MCF 10A (cell line): ENCODE measurements around the gene DLL1. TPM values are rescaled to one million over a fixed set of nuclear protein-coding genes. Genes with fewer than 3 reads are reported as not detected.

Experiments used
- BruUV-seq: library from RNA; stranded (reverse); fragments of 400-500 nt; replicated peaks from 2 replicates; lab custom pipeline; 2021; lab: Mats Ljungman, UMichigan
- CTCF ChIA-PET: fragments of 300-600 bp; sonication (Branson Sonifier 250); formaldehyde crosslinking; extraction: SDS; loops from one replicate; lab custom pipeline; 2021; ENCODE audit warnings: antibody characterized with exemption, inconsistent platforms; lab: Yijun Ruan, JAX
- POLR2A ChIA-PET: fragments of 300-600, 350-650 bp; sonication (Branson Sonifier 250); formaldehyde crosslinking; extraction: SDS; loops from one replicate; lab custom pipeline; 2020; ENCODE audit warnings: antibody characterized with exemption, inconsistent platforms; lab: Yijun Ruan, JAX
- DNase-seq: peaks from one replicate; pipeline ENCODE4 v3.0.0-alpha.2; 2018; ENCODE audit not compliant: unreplicated experiment
- H3K27ac Mint-ChIP-seq: one replicate; pipeline ENCODE4 v1.8.0; 2022; ENCODE audit warnings: mild to moderate bottlenecking, low read depth, mixed read lengths; ENCODE audit not compliant: unreplicated experiment
- H3K27me3 Mint-ChIP-seq: one replicate; pipeline ENCODE4 v1.8.0; 2022; ENCODE audit warnings: mixed read lengths; ENCODE audit not compliant: insufficient read depth, unreplicated experiment
- H3K36me3 Mint-ChIP-seq: one replicate; pipeline ENCODE4 v1.8.0; 2022; ENCODE audit warnings: mild to moderate bottlenecking, moderate library complexity, mixed read lengths; ENCODE audit not compliant: insufficient read depth, unreplicated experiment
- H3K4me1 Mint-ChIP-seq: one replicate; pipeline ENCODE4 v1.8.0; 2022; ENCODE audit warnings: mixed read lengths; ENCODE audit not compliant: insufficient read depth, unreplicated experiment
- H3K4me3 Mint-ChIP-seq: one replicate; pipeline ENCODE4 v1.8.0; 2022; ENCODE audit warnings: mild to moderate bottlenecking, moderate library complexity, mixed read lengths; ENCODE audit not compliant: unreplicated experiment
- H3K9me3 Mint-ChIP-seq: one replicate; pipeline ENCODE4 v1.8.0; 2022; ENCODE audit warnings: mixed read lengths; ENCODE audit not compliant: unreplicated experiment
- CTCF ChIP-seq: fragments of 200-600 bp; IDR thresholded peaks from one replicate; pipeline ENCODE4 v1.8.0; 2022; ENCODE audit warnings: antibody characterized with exemption, mild to moderate bottlenecking; ENCODE audit not compliant: unreplicated experiment
- intact Hi-C: fragments of 100-400 bp; cut with micrococcal nuclease; formaldehyde crosslinking; loops from 2 replicates; pipeline ENCODE4 v1.14.1; 2022
- total RNA-seq: library from RNA; stranded (reverse); gene quantifications from 2 replicates; pipeline ENCODE4 v1.2.3, GENCODE V29; 2022

DLL1 gene
- total RNA-seq, 1 experiment from 2014 or later: 1.4 TPM

- no peaks in the 10 kb centered on the region for H3K36me3 Mint-ChIP-seq
- no TSS peak for BruUV-seq
- no peak overlapping the region for H3K4me3 Mint-ChIP-seq
- peaks cover 7% of the 10 kb centered on the region for H3K4me1 Mint-ChIP-seq
- H3K27me3 Mint-ChIP-seq: no peaks in the 10 kb centered on the region
- no peak overlapping the region for H3K27ac Mint-ChIP-seq
- no peak for DNase-seq
- ChIA-PET CTCF (interaction anchor here (0.6 to 1.0 kb wide), 4 partner anchors 35 to 221 kb away, joined by 3 to 6 read pairs (median 3); no protein-coding TSS in a partner anchor), POLR2A (interaction anchor here (0.5 to 1.4 kb wide), 3 partner anchors 27 to 379 kb away, joined by 3 to 4 read pairs (median 3); no protein-coding TSS in a partner anchor)
- intact Hi-C loops: no loop called here
- TF ChIP-seq CTCF: no peak
- no peaks in the 10 kb centered on the region for H3K9me3 Mint-ChIP-seq
Measured at GRCh38 chr6:170251776-170252571, 38.9 kb downstream of the DLL1 start.

GRCh38 chr6:170250981-170251775, 39.7 kb downstream of the DLL1 start:
- no peak for TF ChIP-seq CTCF
- peak; percentile 6 for DNase-seq

GRCh38 chr6:170250455-170250854, 40.4 kb downstream of the DLL1 start:
- CTCF ChIA-PET: interaction anchor here (1.1 kb wide), 1 partner anchor 9 kb away, joined by 9 read pairs; no protein-coding TSS in a partner anchor
- no TSS peak for BruUV-seq
- no peak for TF ChIP-seq CTCF
- Mint-ChIP-seq H3K27me3 (no peaks in the 10 kb centered on the region), H3K36me3 (no peaks in the 10 kb centered on the region), H3K9me3 (no peaks in the 10 kb centered on the region), H3K4me3 (no peak overlapping the region), H3K4me1 (peaks cover 7% of the 10 kb centered on the region), H3K27ac (no peak overlapping the region)
- POLR2A ChIA-PET: interaction anchor here (0.7 to 1.4 kb wide), 3 partner anchors 26 to 81 kb away, joined by 3 to 5 read pairs (median 4); no protein-coding TSS in a partner anchor
- DNase-seq: no peak
- intact Hi-C loops: no loop called here

More at GRCh38 chr6:170250981-170251775, 39.7 kb downstream of the DLL1 start:
- H3K36me3 Mint-ChIP-seq: no peaks in the 10 kb centered on the region
- POLR2A ChIA-PET: interaction anchor here (0.5 to 1.4 kb wide), 3 partner anchors 27 to 378 kb away, joined by 3 to 5 read pairs (median 4); no protein-coding TSS in a partner anchor
- BruUV-seq: no TSS peak
- no peak overlapping the region for H3K27ac Mint-ChIP-seq
- H3K4me1 Mint-ChIP-seq: peaks cover 7% of the 10 kb centered on the region
- H3K9me3 Mint-ChIP-seq: no peaks in the 10 kb centered on the region
- intact Hi-C loops: no loop called here
- H3K27me3 Mint-ChIP-seq: no peaks in the 10 kb centered on the region
- no peak overlapping the region for H3K4me3 Mint-ChIP-seq
- CTCF ChIA-PET: interaction anchor here (0.7 to 1.1 kb wide), 4 partner anchors 8 to 177 kb away, joined by 3 to 9 read pairs (median 4); no protein-coding TSS in a partner anchor
